Measurements from ENCODE around the gene CRIM1.
"Not testable (repeated sequence)": the region's sequence is repeated elsewhere in the genome, so short reads cannot be mapped to it uniquely, and the experiment has no call there.

The CRIM1 gene, protein sequence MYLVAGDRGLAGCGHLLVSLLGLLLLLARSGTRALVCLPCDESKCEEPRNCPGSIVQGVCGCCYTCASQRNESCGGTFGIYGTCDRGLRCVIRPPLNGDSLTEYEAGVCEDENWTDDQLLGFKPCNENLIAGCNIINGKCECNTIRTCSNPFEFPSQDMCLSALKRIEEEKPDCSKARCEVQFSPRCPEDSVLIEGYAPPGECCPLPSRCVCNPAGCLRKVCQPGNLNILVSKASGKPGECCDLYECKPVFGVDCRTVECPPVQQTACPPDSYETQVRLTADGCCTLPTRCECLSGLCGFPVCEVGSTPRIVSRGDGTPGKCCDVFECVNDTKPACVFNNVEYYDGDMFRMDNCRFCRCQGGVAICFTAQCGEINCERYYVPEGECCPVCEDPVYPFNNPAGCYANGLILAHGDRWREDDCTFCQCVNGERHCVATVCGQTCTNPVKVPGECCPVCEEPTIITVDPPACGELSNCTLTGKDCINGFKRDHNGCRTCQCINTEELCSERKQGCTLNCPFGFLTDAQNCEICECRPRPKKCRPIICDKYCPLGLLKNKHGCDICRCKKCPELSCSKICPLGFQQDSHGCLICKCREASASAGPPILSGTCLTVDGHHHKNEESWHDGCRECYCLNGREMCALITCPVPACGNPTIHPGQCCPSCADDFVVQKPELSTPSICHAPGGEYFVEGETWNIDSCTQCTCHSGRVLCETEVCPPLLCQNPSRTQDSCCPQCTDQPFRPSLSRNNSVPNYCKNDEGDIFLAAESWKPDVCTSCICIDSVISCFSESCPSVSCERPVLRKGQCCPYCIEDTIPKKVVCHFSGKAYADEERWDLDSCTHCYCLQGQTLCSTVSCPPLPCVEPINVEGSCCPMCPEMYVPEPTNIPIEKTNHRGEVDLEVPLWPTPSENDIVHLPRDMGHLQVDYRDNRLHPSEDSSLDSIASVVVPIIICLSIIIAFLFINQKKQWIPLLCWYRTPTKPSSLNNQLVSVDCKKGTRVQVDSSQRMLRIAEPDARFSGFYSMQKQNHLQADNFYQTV

DNA sequence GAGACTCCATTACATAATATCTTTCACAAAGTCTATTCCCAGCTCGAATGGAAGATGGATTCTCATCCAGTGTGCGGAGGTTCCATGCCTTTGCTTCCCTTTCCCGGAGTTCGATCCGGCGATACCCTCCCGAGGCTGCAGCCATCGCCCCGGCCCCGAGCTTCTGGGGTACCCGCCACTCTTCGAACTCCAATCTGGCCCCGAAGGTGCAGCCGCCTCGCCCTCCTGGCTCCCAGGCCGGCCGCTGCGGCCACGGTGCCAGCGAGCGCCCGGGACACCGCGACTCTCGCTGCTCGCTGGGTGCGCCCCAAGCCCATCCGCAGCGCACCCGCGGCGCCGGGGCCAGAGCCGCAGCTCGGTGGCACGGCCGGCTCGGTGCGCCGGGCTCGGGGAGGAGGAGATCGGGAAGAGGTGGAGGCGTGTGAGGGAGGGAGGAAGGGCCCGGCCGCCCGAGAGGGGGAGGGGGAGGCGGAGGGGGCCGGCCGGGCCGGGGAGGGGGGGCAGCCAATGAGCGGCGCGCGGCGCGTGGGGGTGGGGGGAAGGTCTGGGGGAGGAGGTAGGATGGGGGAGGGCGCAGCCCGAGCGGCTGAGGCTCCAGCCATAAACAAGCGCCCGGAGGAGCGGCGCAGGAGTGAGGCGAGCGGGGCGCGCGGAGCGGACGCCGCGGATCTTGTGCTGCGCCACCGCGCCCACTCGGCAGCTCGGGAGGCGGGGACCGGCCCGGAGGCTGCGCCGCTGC is at the start of gene CRIM1:
CRIM1 (plus strand) TSS at position 628 of the 739 bp plus-strand sequence. CDS start 515 bp downstream, outside the sequence.
- DNase-seq (ENCODE audit: low read depth): peak; percentile 85

DNA sequence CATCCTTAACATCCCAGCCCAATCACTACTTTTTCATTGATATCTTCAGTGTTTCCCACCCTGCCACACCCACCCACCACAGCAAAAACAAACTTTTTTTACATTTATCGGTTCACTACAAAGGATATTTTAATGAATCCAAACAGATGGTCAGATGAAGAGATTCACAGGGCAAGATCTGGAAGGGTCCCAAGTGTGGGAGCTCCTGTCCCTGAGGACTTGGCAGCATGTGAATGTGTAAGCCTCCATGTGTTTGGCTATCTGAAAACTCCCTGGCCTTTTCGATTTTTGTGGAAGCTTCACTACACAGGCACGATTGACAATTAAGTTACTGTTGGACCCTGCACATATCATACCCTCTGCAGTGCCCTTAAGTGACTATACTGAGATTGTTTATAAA is 48.1 kb upstream of the CRIM1 start:
- no peak for DNase-seq (ENCODE audit: low read depth)

DNA sequence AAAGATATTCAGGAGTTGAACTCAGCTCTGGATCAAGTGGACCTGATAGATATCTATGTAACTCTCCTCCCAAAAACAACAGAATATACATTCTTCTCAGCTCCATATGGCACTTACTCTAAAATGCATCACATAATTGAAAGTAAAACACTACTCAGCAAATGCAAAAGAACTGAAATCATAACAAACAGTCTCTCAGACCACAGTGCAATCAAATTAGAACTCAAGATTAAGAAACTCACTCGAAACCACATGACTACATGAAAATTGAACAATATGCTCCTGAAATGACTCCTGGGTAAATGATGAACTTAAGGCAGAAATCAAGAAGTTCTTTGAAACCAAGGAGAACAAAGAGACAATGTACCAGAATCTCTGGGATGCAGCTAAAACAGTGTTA is 45.1 kb upstream of the CRIM1 start:
- DNase-seq (ENCODE audit: low read depth): not testable (repeated sequence)

DNA sequence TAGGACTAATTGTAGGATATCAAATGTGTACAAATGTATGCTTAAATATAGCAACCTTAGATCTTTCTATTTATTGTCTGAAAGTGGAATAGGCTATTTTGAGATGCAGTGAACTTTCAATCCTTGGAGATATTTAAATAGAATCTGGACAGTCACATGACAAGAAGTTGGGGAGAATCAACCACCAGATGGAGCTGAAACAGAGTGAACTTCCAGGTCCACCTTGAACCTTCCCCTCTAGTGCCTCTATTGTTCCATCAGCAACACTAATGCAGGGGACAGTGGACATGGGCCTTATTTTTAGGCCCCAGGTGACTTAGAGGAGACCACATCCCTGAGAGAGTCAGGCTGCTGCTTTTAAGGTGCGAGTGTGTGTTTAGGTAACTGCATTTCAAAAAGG is 37.0 kb upstream of the CRIM1 start:
- DNase-seq (ENCODE audit: low read depth): no peak

DNA sequence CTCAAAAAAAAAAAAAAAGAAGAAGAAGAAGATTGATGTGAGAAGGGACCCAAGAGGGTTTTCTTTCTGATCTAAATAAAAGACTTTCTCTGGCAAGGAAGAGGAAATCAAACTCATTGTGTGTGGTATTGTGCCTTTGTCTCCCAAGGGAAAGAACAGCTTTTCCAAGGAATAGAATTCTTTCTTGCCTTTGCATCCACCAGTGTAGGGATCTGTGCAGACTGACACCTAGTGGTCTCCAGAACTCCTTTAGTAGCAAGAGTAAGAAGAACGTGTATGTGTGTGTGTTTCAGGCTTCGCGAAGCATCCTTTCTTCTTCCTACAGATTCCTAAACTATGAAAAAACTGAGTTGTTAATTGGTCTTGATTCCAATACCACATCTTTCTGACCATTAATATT is 33.5 kb upstream of the CRIM1 start:
- DNase-seq (ENCODE audit: low read depth): peak; percentile 38

DNA sequence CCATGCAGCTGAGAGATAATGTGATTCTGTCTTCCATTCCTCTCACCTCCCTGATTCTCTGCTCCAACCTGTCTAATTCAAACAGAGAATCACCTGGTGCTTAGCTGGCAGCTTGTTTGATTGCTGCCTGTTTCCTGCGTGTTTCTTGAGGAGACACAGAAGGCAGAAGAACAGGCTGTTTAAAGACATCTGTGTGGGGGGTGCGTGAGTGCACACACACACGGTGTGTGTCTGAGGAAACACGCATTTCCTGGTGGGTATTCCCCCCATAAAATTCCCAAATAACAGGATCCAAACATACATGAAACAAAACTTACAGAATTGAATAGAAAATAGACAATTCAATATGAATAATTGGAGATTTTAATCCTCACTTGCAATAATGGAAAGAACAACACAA is 29.3 kb upstream of the CRIM1 start:
- no peak for DNase-seq (ENCODE audit: low read depth)

DNA sequence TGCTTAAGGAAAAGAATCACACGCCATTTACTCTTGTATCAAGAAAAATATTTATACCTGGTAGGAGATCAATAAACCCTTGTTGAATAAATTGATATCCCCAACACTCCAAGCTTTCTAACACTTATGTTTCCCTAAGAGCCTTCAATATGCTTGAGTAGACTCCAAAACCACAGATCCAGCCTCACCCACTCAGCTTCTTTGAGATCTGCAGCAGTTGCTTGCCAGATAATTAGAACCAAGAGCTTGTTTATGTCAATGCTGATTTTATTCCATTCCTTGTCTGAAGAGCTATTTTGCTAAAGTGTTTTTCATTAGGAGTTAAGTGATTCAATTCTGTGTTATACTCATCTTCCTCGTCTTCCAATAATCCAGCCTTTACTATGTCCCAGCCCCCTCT is 26.3 kb upstream of the CRIM1 start:
- no peak for DNase-seq (ENCODE audit: low read depth)

DNA sequence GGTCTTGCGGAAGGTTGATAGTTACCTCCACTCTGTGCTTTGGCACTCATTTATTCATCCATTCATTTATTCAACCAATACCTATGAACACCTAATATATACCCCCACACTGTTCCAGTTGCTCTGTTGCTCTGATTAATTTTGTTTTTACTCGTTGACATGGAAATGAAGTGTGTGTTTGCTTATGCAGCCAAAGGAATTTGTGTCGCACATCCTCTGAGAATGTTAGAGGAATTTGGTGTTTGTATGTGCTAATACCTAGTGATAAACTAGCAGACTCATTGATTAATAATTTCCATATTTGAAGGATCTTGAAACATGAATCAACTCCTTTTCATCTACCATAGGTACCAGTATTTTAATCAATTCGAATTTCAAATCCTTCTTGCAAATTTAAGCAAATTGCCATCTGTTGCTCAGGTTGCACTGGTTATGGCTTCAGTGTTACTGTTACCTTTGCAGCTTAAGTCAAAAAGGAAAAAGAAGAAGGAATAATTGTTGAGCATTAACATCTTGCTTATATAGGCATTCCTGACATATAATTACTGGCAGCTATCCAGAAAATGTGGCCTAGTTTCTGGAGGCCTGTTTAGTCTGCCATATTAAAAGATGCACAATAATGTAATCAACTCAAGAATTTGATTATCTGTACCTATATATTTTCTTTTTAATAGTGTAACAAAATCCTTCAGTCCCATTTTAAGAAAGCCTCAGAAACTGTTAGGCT is 25.7 kb upstream of the CRIM1 start:
- DNase-seq (ENCODE audit: low read depth): no peak

DNA sequence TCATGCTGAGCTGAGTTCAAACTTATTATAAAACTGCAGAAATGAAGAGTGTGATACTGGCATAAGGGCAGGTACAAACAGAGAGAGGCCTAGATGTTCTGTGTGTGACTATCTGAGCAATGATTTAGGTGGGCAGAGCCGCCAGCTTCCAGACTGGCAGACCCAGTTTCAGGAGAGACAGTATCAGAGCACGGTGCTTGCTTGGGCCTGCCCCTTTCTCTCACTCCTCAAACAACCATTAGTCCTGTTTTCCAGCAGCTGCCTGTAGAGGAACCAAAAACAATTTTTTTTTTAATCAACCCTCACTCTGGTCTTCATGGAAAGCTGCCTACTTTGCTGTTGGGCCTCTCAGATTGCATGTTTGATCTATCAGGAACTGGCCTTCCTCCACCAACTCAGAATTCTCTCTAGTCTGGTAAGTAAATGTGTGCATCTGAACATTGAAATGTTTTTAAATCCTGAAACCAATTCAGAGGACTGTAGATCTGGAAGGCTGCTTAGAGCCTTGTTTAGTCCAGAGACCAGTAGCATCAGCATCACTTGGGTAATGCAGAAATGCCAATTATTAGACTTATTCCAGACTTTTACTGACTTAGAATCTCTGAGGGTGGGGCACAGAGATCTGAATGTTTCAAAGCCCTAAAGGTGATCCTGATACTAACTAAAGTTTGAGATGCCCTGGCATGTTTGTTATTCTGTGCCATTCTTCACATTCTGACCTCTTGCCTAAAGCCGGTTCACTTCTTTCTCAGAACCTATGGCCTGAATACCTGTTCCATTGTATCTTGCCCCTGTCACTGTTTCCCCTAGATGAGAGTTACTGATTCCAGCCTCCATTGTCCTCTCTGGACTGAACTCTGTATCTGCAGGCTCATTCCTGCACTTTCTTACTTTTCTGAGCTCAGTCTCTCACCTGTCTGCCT is 24.8 kb upstream of the CRIM1 start:
- no peak for DNase-seq (ENCODE audit: low read depth)

DNA sequence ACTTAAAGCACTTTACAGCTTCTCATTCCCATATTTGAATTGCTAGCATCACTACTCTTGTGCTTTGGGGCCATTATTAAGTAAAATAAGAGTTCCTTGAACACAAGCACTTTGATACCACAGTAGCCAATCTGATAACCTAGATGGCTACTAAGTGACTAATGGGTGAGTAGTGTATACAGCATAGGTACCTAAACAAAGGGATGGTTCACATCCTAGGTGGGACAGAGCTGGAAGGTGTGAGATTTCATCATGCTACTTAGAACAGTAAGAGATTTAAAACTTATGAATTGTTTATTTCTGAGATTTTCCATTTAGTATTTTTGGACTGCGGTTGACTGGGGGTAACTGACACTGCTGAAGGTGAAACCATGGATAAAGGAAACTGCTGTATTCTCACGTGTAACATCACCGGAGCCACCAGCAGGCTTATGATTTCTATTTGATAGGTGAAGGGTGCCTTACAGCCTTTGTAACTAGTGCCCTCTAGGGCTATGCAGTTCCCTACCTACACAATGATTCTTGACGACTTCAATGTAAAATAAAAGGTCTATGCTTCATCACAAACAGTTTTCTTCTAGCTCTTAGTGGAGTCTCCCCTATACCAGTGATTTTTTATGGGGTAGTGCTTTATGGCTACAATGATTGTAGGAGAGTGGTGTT is 22.1 kb upstream of the CRIM1 start:
- DNase-seq (ENCODE audit: low read depth): no peak

DNA sequence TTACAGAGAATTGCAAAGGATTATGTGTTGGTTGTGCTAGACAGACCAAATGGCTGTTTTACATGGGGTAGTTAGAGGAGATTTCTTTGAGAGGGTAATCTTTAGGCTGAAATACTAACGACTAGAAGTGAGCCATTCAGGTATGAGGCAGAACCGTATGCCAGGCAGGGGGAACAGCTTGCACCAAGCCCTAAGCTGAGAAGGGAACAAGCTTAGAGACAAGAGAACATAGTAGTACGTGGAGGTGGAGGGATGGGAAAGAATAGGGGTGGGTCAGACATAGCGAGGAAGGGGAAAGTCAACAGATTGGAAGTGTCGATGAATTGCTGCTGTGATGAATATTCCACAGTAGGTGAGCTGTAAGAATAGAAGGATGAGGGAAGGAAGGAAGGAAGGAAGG is 20.0 kb upstream of the CRIM1 start:
- DNase-seq (ENCODE audit: low read depth): no peak

DNA sequence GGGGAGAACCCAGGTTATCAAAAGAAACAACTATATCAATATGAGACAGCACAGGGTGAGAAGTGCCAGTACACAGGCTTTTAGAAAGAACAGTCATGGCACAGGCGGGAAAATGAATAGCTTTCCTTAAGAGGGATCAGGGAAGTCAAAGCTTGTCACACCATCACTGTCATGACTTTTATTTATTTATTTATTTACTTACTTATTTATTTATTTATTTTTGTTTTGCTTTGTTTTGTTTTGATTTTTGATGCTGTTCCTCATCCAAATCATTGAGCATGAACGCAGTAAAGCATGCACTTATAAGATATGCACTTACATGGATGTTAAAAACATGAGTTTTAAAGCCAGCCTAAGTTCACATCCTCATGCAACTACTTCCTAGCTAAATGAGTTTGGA is 19.3 kb upstream of the CRIM1 start:
- no peak for DNase-seq (ENCODE audit: low read depth)

DNA sequence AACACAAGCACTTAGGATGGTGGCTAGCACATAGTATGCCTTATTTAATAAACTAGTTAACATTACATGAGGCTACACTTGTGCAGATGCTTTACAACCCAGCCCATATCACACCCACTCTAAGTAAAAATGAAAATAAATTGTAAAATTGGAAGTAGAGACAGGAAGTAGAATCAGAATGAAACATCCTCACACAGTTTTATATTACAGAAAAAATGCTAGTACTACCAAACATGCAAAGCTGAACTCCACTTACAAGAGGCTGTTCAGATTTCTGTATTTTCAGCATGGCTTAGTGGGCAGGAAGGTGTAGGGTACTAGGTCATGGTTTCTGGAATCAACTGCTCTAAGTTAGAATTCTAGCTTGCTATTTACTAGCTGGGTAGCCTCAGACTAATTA is 18.2 kb upstream of the CRIM1 start:
- no peak for DNase-seq (ENCODE audit: low read depth)

DNA sequence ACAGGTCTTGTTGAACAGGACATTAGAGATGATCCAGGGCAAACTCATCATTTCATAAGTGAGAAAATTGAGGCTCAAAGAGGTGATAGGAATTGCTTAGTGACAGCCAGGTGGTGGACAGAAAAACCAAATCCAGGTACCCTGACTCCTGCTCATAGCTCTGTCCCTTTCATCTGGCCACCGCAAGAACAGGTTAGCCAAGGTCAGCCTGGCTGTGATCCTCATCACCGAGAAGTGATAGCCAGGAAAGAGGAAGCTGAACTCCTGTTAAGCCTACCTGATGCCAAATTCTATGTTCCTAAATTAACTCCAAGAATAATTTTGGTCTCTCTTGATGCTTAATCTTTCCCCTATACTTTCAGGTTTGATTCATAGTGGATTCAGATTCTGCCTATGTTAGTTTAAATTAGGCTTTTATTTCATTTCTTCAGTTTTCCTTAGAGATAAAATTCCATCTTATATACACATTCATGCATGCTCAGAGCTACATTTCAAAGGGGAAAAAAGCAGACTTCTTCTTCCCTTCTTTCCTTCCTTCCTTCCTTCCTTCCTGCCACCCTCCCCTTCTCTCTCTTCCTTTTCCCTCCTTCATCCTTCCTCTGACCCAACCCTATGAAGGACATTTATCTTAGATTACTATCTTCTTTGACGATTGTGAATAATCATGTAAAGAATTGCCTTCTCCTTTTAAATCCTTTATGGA is 17.3 kb upstream of the CRIM1 start:
- DNase-seq (ENCODE audit: low read depth): no peak

DNA sequence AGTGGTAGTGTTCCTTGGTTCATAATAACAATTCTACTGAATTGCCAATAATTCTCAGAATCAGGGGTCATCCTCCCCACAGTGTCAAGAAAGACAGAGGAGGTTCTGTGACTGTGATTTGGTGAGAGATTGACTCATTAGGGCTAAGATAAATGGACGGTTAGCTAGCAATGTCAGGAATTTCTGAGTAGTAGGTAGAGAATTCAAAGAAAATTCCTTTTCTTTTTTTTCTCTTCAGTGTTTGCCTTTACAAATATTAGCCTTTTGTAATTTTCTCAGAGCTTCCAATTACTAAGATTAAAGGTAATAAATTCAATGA is 16.8 kb upstream of the CRIM1 start:
- DNase-seq (ENCODE audit: low read depth): no peak

DNA sequence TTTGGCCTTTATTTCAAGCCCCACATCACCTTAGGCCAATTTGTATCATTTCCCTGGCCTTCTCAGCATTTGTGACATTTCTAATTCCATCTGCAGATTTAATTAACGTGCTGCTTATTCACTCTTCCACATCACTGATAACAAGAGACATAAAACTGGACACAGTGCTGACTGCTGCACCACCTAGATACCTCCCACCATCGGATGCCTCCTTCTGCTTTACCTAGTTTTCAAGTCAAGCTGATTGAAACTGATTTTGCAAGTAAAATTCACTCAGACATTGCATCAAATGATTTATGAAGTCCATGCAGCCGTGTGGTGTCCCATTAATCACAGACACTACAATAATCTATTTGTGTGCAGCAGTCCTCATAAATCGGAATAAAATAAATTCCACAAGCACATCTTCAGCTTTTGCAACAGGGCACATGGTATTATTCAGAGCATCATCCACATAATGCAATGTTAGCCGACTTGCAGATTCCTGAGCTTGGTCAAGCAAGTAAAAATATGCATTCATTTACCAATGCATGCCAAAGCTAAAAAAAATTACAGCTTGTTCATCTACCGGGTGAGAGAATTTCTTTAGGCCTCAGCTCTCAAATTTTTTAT is 15.9 kb upstream of the CRIM1 start:
- DNase-seq (ENCODE audit: low read depth): no peak

DNA sequence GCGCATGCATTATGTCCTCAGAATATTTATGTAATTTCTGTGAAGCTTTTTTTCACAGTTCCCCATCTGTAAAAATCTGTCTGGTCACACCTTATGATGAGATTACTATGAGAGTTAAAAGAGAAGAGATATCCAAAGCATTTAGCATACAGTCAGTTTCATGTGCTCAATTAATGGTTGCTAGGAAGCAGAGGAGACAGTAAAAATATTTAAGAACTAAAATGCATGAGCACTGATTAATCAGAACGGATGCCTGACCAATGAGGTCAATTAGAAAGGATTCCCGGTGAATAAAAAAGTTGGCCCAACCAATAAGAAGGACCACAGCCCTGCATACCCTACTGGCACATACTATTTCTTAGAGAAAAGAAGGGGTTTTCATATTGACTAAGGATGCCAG is 12.0 kb upstream of the CRIM1 start:
- no peak for DNase-seq (ENCODE audit: low read depth)

DNA sequence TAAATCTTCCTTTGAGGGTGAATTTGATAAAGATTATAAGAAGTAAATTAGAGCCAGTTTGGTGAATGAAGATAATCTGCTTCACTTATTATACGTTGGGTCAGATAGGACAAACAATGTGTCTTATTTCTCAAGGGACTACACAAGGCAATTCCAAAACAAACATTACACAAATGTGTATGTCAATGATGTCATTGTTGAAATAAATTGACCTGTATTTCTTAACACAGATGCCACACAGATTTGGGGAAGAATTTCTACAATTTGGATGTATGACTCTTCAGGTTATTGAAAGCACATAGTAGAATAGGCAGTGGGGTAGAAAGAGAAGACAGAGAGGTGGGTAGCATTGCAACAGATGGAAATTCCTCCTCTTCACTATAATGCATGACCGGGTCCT is 6.9 kb upstream of the CRIM1 start:
- DNase-seq (ENCODE audit: low read depth): no peak

DNA sequence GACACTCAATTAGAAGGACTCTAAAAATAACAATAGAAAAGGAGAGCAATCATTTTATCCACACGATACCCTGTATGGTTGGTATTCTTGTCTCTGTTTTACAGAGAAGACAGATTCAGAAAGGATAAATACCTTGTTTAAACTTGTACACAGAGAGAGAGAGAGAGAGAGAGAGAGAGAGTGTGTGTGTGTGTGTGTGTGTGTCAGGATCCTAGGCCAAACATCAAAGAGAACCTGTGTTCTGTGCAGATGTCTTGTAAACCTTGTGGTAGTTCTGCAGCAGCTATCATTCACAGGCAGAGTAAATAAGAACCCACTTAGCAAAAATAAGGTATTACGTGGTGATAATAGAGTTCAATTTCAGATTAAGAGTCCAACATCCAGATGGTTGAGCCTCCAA is 4.3 kb upstream of the CRIM1 start:
- DNase-seq (ENCODE audit: low read depth): no peak

Measured in stromal cell of bone marrow (primary cell).